AG08396 (cell line): ENCODE data around the gene LDLRAD1.
"Not testable (repeated sequence)": the region's sequence is repeated elsewhere in the genome, so short reads cannot be mapped to it uniquely, and the experiment has no call there.

Experiments
- DNase-seq: peaks from one replicate; pipeline ENCODE4 v3.0.0; 2012; ENCODE audit warnings: low spot score, mixed read lengths

LDLRAD1 gene

DNA sequence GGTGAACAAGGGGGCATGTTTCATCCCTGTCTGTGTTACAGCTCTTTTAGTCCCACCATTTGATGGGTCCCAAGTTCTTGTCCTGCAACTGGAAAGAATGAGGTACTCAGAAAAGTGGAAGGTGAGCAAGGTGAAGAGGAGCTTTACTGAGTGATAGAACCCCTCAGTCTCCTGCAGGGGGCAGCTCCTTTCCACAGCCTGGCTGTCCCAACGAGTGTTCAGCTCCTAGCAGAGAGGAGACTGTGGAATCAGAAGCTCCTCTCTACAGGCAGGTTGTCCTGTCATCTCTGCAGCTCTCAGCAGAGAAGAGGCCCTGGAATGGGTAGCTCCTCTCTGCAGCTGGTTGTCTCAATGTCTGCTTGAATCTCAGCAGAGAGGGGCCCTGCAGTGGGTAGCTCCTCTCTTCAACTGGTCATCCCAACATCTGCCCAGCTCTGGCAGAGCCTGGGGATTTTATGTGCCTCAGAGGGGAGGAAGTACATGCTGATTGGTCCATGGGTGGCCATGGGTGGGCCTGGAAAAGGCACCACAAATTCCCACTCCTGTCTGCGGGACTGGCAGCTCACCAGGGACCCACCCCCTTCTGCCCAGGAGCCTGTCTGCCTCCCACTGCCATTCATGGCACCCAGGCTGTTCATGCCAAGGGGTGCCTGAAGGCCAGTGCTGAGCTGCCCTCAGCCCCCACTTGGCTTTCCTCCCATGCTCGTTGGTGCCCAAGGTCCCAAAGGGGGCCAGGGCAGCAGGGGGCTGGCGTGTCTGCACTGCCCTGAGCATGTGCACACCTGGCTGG lies 25.7 kb downstream of the LDLRAD1 start:
- no peak for DNase-seq

- DNase-seq: no peak
Measured at GRCh38 chr1:53987880-53988279, 30.1 kb downstream of the LDLRAD1 start.

DNA sequence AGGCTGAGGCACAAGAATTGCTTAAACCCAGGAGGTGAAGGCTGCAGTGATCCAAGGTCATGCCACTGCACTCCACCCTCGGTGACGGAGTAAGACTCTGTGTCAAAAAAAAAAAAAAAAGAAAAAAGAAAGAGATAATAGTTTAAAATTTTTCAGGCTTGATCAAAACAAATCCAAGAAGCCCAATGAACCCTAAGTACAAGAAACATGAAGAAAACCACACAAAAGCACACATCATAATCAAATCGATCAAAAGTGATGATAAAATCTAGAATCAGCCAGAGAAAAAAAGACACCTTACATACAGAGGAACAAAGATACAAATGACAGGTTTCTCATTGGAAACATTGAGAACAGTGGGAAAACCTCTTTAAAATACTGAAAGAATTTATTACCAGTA lies 31.5 kb downstream of the LDLRAD1 start:
- DNase-seq: no peak

GRCh38 chr1:53984726-53985125 lies 33.3 kb downstream of the LDLRAD1 start:
- no peak for DNase-seq

- DNase-seq: no peak
Measured at GRCh38 chr1:53982763-53983104, 35.3 kb downstream of the LDLRAD1 start.

DNA sequence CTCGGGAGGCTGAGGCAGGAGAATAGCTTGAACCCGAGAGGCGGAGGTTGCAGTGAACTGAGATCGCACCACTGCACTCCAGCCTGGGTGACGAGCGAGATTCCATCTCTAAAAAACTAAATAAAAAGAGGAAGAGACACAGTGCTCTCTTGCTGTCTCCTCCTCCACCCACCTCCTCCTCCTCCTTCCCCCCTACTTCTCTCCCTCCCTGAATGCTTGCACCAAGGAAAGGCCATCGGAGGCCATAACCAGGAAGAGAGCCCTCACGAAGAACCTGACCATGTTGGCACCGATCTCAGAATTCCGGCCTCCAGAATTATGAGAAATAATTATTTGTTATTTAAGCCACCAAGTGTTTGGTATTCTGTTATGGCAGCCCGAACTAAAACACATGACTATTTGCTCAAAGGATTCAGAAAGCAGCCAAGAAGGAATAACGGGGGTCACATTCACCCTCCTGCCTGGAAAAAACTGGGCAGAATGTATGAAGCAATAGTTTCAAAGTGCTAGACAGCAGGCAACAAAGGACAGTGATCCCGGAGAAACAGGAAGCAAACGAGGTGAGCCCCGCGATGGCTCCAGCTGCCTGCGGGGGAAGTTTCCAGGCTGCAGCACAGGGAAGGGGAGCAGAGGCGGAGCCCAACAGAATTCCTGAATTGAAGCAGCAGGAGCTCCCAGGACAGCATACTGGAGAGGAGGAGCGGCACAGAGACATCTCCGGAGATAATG lies 35.8 kb downstream of the LDLRAD1 start:
- DNase-seq: peak; percentile 69

- DNase-seq: peak; percentile 62
Measured at GRCh38 chr1:53981220-53981619, 36.8 kb downstream of the LDLRAD1 start.

- no peak for DNase-seq
Measured at GRCh38 chr1:53979712-53980450, 38.1 kb downstream of the LDLRAD1 start.

GRCh38 chr1:53975861-53976260 lies 42.1 kb downstream of the LDLRAD1 start:
- DNase-seq: no peak

- peak; percentile 48 for DNase-seq
Measured at GRCh38 chr1:53971718-53972117, 46.3 kb downstream of the LDLRAD1 start.

GRCh38 chr1:53969323-53969722 lies 48.7 kb downstream of the LDLRAD1 start:
- not testable (repeated sequence) for DNase-seq

- no peak for DNase-seq
Measured at GRCh38 chr1:53968125-53968513, 49.9 kb downstream of the LDLRAD1 start.

DNA sequence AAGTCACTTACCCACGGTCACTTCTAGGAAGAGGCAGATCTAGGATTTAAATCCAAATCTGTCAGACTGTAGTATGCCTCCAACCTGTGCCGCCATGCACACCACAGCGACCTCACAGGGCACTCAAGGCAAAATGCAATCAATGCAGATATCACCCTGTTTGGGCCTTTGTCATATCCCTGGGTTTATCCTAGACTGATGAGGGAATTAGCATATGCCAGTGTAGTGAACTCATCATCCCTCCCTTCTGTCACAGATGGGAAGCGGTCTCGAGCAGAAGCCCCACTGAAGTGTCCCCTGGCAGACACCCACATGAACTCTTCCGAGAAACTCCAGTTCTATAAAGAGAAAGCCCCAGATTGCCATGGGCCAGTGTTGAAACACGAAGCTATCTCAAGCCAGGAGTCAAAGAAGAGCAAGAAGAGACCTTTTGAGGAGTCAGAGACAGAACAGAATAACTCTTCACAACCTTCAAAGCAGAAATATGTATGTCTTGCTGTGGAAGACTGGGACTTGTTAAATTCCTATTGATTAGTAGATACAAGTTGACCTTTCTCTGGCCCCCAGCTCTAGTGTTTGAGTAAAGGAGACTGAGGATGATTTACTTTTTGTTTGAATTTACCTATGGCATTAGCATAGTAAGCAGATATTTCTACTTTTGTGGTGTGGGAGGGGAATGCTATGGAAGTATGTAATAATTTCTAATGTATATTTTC lies 50.4 kb downstream of the LDLRAD1 start:
- no peak for DNase-seq

- no peak for DNase-seq
Measured at GRCh38 chr1:53966794-53967193, 51.2 kb downstream of the LDLRAD1 start.

GRCh38 chr1:53964109-53964508 lies 53.9 kb downstream of the LDLRAD1 start:
- no peak for DNase-seq

- DNase-seq: no peak
Measured at GRCh38 chr1:53963460-53963859, 54.5 kb downstream of the LDLRAD1 start.

- DNase-seq: no peak
Measured at GRCh38 chr1:53962395-53962794, 55.6 kb downstream of the LDLRAD1 start.

DNA sequence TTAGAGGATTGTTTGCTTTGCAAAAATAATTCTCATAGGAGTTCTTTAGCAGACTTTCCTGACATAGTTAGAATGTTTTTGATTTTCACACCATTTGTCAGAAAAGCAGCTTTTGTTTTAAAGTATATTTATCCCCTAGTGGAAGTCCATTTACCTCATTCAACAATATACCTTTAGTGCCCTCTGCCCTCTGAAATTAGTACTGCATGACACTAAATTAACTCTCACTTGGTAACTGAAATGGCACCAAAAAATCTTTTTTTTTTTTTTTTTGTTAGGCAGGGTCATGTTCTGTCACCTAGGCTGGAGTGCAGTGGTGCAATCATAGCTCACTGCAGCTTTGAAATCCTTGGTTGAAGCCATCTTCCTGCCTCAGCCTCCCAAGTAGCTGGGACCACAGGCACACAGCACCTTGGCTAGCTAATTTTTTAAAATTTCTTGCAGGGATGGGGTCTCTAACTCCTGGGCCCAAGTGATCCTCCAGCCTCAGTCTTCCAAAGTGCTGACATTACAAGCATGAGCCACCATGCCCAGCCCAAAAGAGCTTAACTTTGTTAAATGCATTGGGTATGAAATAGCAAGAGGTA lies 58.2 kb downstream of the LDLRAD1 start:
- no peak for DNase-seq
